SHP77 (cell line): ENCODE results near the gene MKS1.

Experiments used
- DNase-seq, 2 experiments: peaks; one replicate each; lab custom pipeline; 2025; lab: John Stamatoyannopoulos, UW

Gene MKS1

DNA sequence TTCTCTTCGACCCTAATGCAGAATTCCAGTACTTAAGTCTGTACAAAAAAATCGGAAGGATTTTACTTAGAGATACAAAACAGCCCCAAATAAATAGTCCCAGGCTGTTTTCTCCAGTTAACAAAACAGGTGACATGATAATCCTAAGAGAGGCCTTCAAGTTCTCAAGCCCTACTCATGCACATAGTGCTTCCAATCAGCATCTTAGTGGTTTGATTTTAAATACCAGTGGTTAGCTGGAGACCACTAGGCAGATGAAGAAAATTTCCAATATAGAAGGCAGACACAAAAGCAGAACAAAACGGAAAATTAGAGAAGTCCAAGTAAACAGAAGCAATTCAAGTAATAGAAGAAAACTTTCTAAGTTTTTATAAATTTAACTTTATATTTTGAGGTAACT is 57.5 kb downstream of the MKS1 start:
- DNase-seq = no peak

DNA sequence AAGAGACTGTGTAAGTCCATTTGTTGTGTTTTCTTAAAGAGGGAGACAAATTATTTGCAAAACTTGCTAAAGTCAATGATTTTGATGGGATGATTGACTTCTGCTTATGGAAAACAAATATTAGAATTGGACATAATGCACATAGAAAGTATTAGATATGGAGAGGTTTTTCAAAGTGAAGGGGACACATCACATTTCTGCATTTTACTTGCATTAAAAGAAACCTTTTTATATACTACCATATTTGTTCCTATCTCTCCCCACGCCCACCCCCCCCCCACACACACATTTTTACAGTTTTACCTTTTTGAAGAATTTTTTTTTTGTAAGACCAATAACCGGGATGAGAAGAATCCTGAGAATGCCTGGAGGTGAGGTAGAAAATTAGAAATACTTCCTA is 60.9 kb downstream of the MKS1 start:
- no peak for DNase-seq

- DNase-seq = no peak
These were observed 61.9 kb downstream of the MKS1 start for GRCh38 chr17:58156839-58157803.
